CD4-positive, CD25-positive, alpha-beta regulatory T cell (primary cell): ENCODE data around the gene ZNF775. TPM values are rescaled to one million over a fixed set of nuclear protein-coding genes. Genes with fewer than 3 reads are reported as not detected.
A peak's percentile ranks its signal among the peaks of the same experiment; 100 is the strongest.
"Not testable (repeated sequence)": the region's sequence is repeated elsewhere in the genome, so short reads cannot be mapped to it uniquely, and the experiment has no call there.

Experiments
- ATAC-seq, 2 donors: fragments of 150-1000 bp; cut with Tn5 transposase; one replicate each; pipeline ENCODE4 v1.10.0; 2021; ENCODE audit warnings: low read depth in 2 of 2, moderate number of reproducible peaks in 2 of 2, moderate library complexity in 1 of 2
- DNase-seq, 3 donors: peaks; one replicate each; pipeline versions ENCODE4 v3.0.0 to v3.0.0-alpha.2; 2012 to 2022; ENCODE audit warnings: mixed read lengths in 1 of 3
- H3K27ac ChIP-seq: one replicate; pipeline ENCODE4 v1.7.0; 2013; ENCODE audit warnings: mild to moderate bottlenecking, low read length; ENCODE audit not compliant: insufficient read depth, poor library complexity, severe bottlenecking
- H3K27me3 ChIP-seq: one replicate; pipeline ENCODE4 v1.7.0; 2013; ENCODE audit warnings: low read length; ENCODE audit not compliant: control insufficient read depth, insufficient read depth
- H3K36me3 ChIP-seq: one replicate; pipeline ENCODE4 v1.7.0; 2013; ENCODE audit warnings: mild to moderate bottlenecking, low read length, moderate library complexity; ENCODE audit not compliant: control insufficient read depth, insufficient read depth
- H3K4me1 ChIP-seq: 2 replicates; pipeline ENCODE4 v1.7.0; 2013; ENCODE audit warnings: mild to moderate bottlenecking, low read length; ENCODE audit not compliant: insufficient read depth, control insufficient read depth, poor library complexity, severe bottlenecking
- H3K4me3 ChIP-seq: one replicate; pipeline ENCODE4 v1.7.0; 2013; ENCODE audit warnings: low read depth, mild to moderate bottlenecking, low read length, moderate library complexity
- H3K9me3 ChIP-seq, 2 experiments: 1 replicate in 1 of 2; 2 replicates in 1 of 2; pipeline ENCODE4 v1.7.0; 2013; ENCODE audit warnings: low read length in 2 of 2, mild to moderate bottlenecking in 1 of 2, moderate library complexity in 1 of 2; ENCODE audit not compliant: control insufficient read depth in 2 of 2
- H3K27ac Mint-ChIP-seq, 3 donors: one replicate each; pipeline ENCODE4 v1.8.0; 2020 to 2022; ENCODE audit warnings: mild to moderate bottlenecking in 3 of 3, mixed read lengths in 3 of 3, moderate library complexity in 2 of 3
- H3K27me3 Mint-ChIP-seq: one replicate; pipeline ENCODE4 v1.8.0; 2022; ENCODE audit warnings: mild to moderate bottlenecking, mixed read lengths
- H3K36me3 Mint-ChIP-seq: one replicate; pipeline ENCODE4 v1.8.0; 2020; ENCODE audit warnings: mixed read lengths
- H3K4me1 Mint-ChIP-seq, 4 donors: one replicate each; pipeline ENCODE4 v1.8.0; 2020 to 2022; ENCODE audit warnings: mixed read lengths in 4 of 4, mild to moderate bottlenecking in 1 of 4
- H3K4me3 Mint-ChIP-seq, 4 donors: one replicate each; pipeline ENCODE4 v1.8.0; 2020 to 2022; ENCODE audit warnings: mild to moderate bottlenecking in 4 of 4, mixed read lengths in 4 of 4, moderate library complexity in 3 of 4
- H3K9me3 Mint-ChIP-seq, 7 donors: one replicate each; pipeline ENCODE4 v1.8.0; 2020 to 2022; ENCODE audit warnings: mixed read lengths in 7 of 7, mild to moderate bottlenecking in 3 of 7, moderate library complexity in 2 of 7
- polyA plus RNA-seq, 4 donors: library from polyadenylated mRNA; unstranded; fragments of 300-500 nt; fragmentation: Illumina TruSeq; gene quantifications; one replicate each; pipeline ENCODE4 v1.2.3, GENCODE V29; 2021
- total RNA-seq: library from RNA; stranded (reverse); gene quantifications from one replicate; pipeline ENCODE4 v1.2.3, GENCODE V29; 2022

Gene ZNF775
- total and polyA plus RNA-seq, 5 donors from 2014 or later, result 2.2 to 7.6 (median 2.9) TPM

DNA sequence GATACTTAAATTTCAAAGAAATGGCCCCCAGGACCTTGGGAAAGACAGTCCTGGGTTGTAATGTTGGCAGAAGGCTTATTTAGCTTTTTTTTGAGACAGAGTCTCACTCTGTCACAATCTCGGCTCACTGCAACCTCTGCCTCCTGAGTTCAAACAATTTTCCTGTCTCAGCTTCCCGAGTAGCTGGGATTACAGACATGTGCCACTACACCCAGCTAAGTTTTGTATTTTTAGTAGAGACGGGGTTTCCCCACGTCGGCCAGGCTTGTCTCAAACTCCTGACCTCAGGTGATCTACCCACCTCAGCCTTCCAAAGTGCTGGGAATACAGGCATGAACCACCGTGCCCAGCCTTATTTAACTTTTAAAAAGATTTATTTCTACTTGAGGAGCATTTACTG, 6.8 kb downstream of the ZNF775 start:
- not testable (repeated sequence) for H3K36me3 ChIP-seq, H3K27me3 ChIP-seq, H3K27ac Mint-ChIP-seq, DNase-seq, H3K4me3 Mint-ChIP-seq, H3K9me3 Mint-ChIP-seq, H3K36me3 Mint-ChIP-seq, ATAC-seq, H3K27me3 Mint-ChIP-seq, H3K4me3 ChIP-seq, H3K27ac ChIP-seq, H3K9me3 ChIP-seq, H3K4me1 ChIP-seq
- H3K4me1 Mint-ChIP-seq, result peaks cover 0 to 20% (median 12%) of the 10 kb centered on the region in 4 donors

DNA sequence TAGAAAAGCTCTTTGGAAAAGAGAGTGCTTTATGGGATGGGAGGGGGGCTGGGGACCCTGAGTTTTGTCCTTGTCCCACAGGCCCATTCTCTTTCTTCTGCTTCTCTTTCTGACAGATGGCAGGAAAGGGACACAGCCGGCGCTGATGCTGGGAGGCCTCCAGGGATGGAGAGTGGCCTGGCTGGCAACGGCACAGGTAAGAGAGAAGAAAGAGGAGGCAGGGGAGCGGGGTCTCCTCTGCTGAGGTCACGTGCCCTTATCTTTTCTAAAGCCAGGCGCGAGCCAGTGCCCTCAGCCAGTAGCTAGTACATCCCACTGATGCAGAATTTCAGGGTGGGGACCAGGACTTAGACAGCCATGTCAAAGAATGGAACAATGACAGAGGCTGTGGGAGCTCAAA, 9.2 kb downstream of the ZNF775 start:
- Mint-ChIP-seq H3K36me3 (peaks cover 6% of the 10 kb centered on the region), H3K4me1 (peaks cover 0 to 6% (median 3%) of the 10 kb centered on the region in 4 donors), H3K27ac (no peak overlapping the region), H3K9me3 (no peaks in the 10 kb centered on the region), H3K27me3 (no peaks in the 10 kb centered on the region), H3K4me3 (no peak overlapping the region)
- no peaks in the 10 kb centered on the region for H3K36me3 ChIP-seq
- no peaks in the 10 kb centered on the region for H3K27me3 ChIP-seq
- DNase-seq (no peak), ATAC-seq (no peak)
- no peaks in the 10 kb centered on the region for H3K9me3 ChIP-seq
- no peak overlapping the region for H3K4me3 ChIP-seq
- H3K27ac ChIP-seq, result no peak overlapping the region
- H3K4me1 ChIP-seq, result no peaks in the 10 kb centered on the region

DNA sequence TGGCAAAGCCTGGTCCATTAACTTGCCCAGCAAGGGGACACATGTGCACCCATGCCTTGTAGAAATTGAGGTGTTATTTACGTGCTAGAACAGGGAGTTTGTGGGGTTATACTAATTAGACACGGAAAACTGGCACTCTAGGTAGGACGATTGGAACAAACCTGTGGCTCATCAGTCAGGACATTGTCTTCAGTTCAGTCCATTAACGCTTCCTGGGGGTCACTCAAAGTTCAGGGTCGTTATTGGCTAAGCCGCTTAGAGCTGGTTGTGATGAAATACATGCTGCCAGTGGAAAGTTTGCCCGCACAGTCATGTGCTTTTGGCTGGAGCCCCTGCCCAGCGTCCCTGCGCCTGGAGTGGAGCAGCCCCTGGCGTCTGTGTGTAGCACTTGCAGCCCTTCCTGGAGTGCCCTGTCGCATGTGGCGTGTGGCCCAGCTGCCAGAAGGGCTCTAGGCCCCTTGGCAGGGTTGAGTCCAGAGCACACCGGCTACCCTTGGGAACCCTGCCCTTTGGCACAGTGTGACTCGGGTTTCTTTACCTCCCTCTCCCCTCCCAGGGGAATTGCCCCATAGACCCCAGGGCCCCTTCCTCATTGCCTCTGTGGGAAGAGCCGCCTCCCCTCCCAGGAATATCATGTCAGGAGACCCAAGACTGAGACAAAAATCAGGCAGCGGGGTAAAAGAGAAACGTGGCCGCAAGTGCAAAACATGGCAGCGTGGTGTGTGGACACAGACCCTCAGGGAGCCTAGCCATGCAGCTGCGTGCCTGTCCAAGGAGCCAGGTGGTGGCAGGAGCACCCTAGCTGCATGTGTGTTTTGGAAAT, 9.8 kb downstream of the ZNF775 start:
- DNase-seq, result no peak

DNA sequence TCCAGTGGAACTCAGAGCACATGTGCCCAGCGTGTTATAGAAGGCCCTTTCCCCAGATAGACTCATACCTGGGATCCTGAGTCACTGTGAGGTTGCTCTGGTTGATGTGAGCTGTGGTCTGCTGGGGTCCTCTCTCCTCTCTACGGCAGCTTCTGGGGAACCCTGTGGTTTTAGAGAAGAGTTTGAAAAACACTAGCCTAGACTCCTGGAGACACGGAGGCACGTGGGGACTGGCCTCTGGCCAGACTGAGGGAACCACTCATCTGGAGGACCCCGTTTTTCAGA, 10.3 kb downstream of the ZNF775 start:
- H3K27me3 Mint-ChIP-seq, result no peaks in the 10 kb centered on the region
- Histone ChIP-seq H3K27ac (no peak overlapping the region), H3K4me1 (no peaks in the 10 kb centered on the region), H3K36me3 (no peaks in the 10 kb centered on the region), H3K9me3 (no peaks in the 10 kb centered on the region), H3K27me3 (no peaks in the 10 kb centered on the region), H3K4me3 (no peak overlapping the region)
- peaks cover 0 to 9% (median 6%) of the 10 kb centered on the region in 4 donors for H3K4me1 Mint-ChIP-seq
- H3K27ac Mint-ChIP-seq, result peak overlapping the region in 1 of 3 donors; percentile 49
- H3K36me3 Mint-ChIP-seq, result peaks cover 6% of the 10 kb centered on the region
- ATAC-seq (no peak), DNase-seq (no peak)
- H3K4me3 Mint-ChIP-seq, result no peak overlapping the region
- no peaks in the 10 kb centered on the region for H3K9me3 Mint-ChIP-seq

More for the DNA sequence above, 9.8 kb downstream of the ZNF775 start:
- Histone ChIP-seq H3K27me3 (no peaks in the 10 kb centered on the region), H3K9me3 (no peaks in the 10 kb centered on the region), H3K36me3 (no peaks in the 10 kb centered on the region), H3K4me1 (no peaks in the 10 kb centered on the region), H3K27ac (no peak overlapping the region), H3K4me3 (no peak overlapping the region)
- no peaks in the 10 kb centered on the region for H3K27me3 Mint-ChIP-seq
- H3K9me3 Mint-ChIP-seq, result no peaks in the 10 kb centered on the region
- H3K4me3 Mint-ChIP-seq, result no peak overlapping the region
- H3K36me3 Mint-ChIP-seq, result peaks cover 6% of the 10 kb centered on the region
- H3K4me1 Mint-ChIP-seq, result peaks cover 0 to 6% (median 3%) of the 10 kb centered on the region in 4 donors
- H3K27ac Mint-ChIP-seq, result no peak overlapping the region
- ATAC-seq, result no peak

DNA sequence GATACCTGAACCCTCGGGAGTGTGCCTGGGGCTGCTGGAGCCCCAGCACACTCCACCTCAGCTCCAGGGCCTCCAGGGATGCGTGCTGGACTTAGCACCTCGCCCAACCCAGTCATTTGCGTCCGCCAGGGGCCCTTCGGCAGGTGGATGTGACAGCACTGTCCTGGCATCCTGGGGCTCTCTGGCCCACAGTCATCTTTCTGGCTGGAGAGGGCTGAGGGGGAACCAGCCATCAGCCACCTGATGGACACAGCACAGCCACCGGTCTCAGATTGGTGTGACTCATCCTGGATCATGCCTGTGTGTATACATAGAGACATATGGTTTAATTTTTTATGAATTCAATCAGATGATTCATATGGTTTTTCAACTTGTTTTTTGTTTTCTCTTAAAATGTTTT, 11.1 kb downstream of the ZNF775 start:
- DNase-seq, result no peak

GRCh38 chr7:150393325-150393724, 14.2 kb downstream of the ZNF775 start:
- H3K4me1 ChIP-seq, result peaks cover 8% of the 10 kb centered on the region
- Mint-ChIP-seq H3K4me3 (no peak overlapping the region), H3K9me3 (no peaks in the 10 kb centered on the region), H3K27me3 (no peaks in the 10 kb centered on the region), H3K36me3 (peaks cover 10% of the 10 kb centered on the region), H3K4me1 (peaks cover 8 to 18% (median 15%) of the 10 kb centered on the region in 4 donors), H3K27ac (no peak overlapping the region)
- H3K4me3 ChIP-seq, result no peak overlapping the region
- ATAC-seq, result no peak
- H3K36me3 ChIP-seq, result no peaks in the 10 kb centered on the region
- no peaks in the 10 kb centered on the region for H3K9me3 ChIP-seq
- H3K27me3 ChIP-seq, result no peaks in the 10 kb centered on the region
- DNase-seq, result no peak
- no peak overlapping the region for H3K27ac ChIP-seq

More for the DNA sequence above, 11.1 kb downstream of the ZNF775 start:
- Histone ChIP-seq H3K36me3 (no peaks in the 10 kb centered on the region), H3K27ac (no peak overlapping the region), H3K4me1 (no peaks in the 10 kb centered on the region), H3K27me3 (no peaks in the 10 kb centered on the region), H3K4me3 (no peak overlapping the region), H3K9me3 (no peaks in the 10 kb centered on the region)
- no peak for ATAC-seq
- H3K27ac Mint-ChIP-seq, result peak overlapping the region in 1 of 3 donors; percentile 31
- H3K4me1 Mint-ChIP-seq, result peaks cover 5 to 11% (median 10%) of the 10 kb centered on the region in 4 donors
- no peak overlapping the region for H3K4me3 Mint-ChIP-seq
- H3K36me3 Mint-ChIP-seq, result peaks cover 6% of the 10 kb centered on the region
- no peaks in the 10 kb centered on the region for H3K27me3 Mint-ChIP-seq
- H3K9me3 Mint-ChIP-seq, result no peaks in the 10 kb centered on the region

- Mint-ChIP-seq H3K4me1 (peaks cover 8 to 16% (median 14%) of the 10 kb centered on the region in 4 donors), H3K27me3 (no peaks in the 10 kb centered on the region), H3K9me3 (no peaks in the 10 kb centered on the region), H3K27ac (no peak overlapping the region), H3K36me3 (peaks cover 3% of the 10 kb centered on the region), H3K4me3 (peak overlapping the region in 1 of 4 donors; percentile 66)
- Histone ChIP-seq H3K27me3 (no peaks in the 10 kb centered on the region), H3K4me1 (peaks cover 8% of the 10 kb centered on the region), H3K9me3 (no peaks in the 10 kb centered on the region), H3K36me3 (no peaks in the 10 kb centered on the region), H3K27ac (no peak overlapping the region), H3K4me3 (no peak overlapping the region)
- no peak for DNase-seq
- ATAC-seq, result no peak
Observed at GRCh38 chr7:150396426-150396825, 17.3 kb downstream of the ZNF775 start.

DNA sequence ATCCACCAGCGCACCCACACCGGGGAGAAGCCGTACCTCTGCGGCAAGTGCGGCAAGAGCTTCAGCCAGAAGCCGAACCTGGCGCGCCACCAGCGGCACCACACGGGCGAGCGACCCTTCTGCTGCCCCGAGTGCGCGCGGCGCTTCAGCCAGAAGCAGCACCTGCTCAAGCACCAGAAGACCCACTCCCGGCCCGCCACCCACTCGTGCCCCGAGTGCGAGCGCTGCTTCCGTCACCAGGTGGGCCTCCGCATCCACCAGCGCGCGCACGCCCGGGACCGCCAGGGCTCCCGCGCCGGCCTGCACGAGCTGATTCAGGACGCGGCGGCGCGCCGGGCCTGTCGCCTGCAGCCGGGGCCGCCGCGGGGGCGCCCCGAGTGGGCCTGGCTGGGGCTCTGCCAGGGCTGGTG, 17.7 kb downstream of the ZNF775 start:
- H3K27ac Mint-ChIP-seq, result no peak overlapping the region
- H3K4me1 Mint-ChIP-seq, result peaks cover 8 to 16% (median 14%) of the 10 kb centered on the region in 4 donors
- Histone ChIP-seq H3K27me3 (no peaks in the 10 kb centered on the region), H3K9me3 (no peaks in the 10 kb centered on the region), H3K4me1 (peaks cover 8% of the 10 kb centered on the region), H3K36me3 (no peaks in the 10 kb centered on the region), H3K4me3 (no peak overlapping the region), H3K27ac (no peak overlapping the region)
- no peak for ATAC-seq
- no peak overlapping the region for H3K4me3 Mint-ChIP-seq
- H3K36me3 Mint-ChIP-seq, result peaks cover 3% of the 10 kb centered on the region
- no peaks in the 10 kb centered on the region for H3K27me3 Mint-ChIP-seq
- H3K9me3 Mint-ChIP-seq, result no peaks in the 10 kb centered on the region
- DNase-seq, result no peak
